Measurements from ENCODE around the gene CCDC61.

CCDC61 gene

GRCh38 chr19:46021531-46022041 lies 26.3 kb downstream of the CCDC61 start:
- Histone ChIP-seq H2AFZ (no peak overlapping the region), H3K9ac (no peak overlapping the region), H3K4me1 (peaks cover 4% of the 10 kb centered on the region), H3K4me3 (ENCODE audit: low read depth, low read length) (no peak overlapping the region), H3K4me2 (ENCODE audit: low read length) (no peak overlapping the region), H3K36me3 (ENCODE audit: control insufficient read depth, insufficient read depth, low read length) (no peaks in the 10 kb centered on the region), H3K79me2 (no peaks in the 10 kb centered on the region), H3K27me3 (ENCODE audit: control insufficient read depth, insufficient read depth, low read length) (peaks cover 5% of the 10 kb centered on the region), H3K27ac (no peak overlapping the region), H3K9me3 (ENCODE audit: control insufficient read depth, low read length) (no peaks in the 10 kb centered on the region)
- no peak for TF ChIP-seq CTCF (IDR thresholded peaks at IDR 0.05)

GRCh38 chr19:46022061-46022430 lies 26.8 kb downstream of the CCDC61 start:
- peaks cover 5% of the 10 kb centered on the region for H3K27me3 ChIP-seq (ENCODE audit: control insufficient read depth, insufficient read depth, low read length)

GRCh38 chr19:46022431-46023310 lies 27.4 kb downstream of the CCDC61 start, which contains the start of gene PGLYRP1:
PGLYRP1 (minus strand) TSS chr19:46023053; CDS start chr19:46023021, 32 bp downstream.
- Histone ChIP-seq H3K79me2 (no peaks in the 10 kb centered on the region), H3K27me3 (ENCODE audit: control insufficient read depth, insufficient read depth, low read length) (peaks cover 5% of the 10 kb centered on the region), H3K4me3 (ENCODE audit: low read depth, low read length) (no peak within 1 kb of the TSS)

More at GRCh38 chr19:46022061-46022430, 26.8 kb downstream of the CCDC61 start:
- H3K4me3 ChIP-seq (ENCODE audit: low read depth, low read length), result no peak overlapping the region
- no peak for TF ChIP-seq CTCF (IDR thresholded peaks at IDR 0.05)
- H3K4me1 ChIP-seq, result peaks cover 2% of the 10 kb centered on the region
- no peak overlapping the region for H2AFZ ChIP-seq
- no peak overlapping the region for H3K4me2 ChIP-seq (ENCODE audit: low read length)
- no peak overlapping the region for H3K9ac ChIP-seq
- no peak overlapping the region for H3K27ac ChIP-seq
- H3K36me3 ChIP-seq (ENCODE audit: control insufficient read depth, insufficient read depth, low read length), result no peaks in the 10 kb centered on the region
- H3K9me3 ChIP-seq (ENCODE audit: control insufficient read depth, low read length), result no peaks in the 10 kb centered on the region
- no peaks in the 10 kb centered on the region for H3K79me2 ChIP-seq

GRCh38 chr19:46023311-46023779 lies 28.1 kb downstream of the CCDC61 start:
- H3K27ac ChIP-seq, result no peak overlapping the region
- H3K27me3 ChIP-seq (ENCODE audit: control insufficient read depth, insufficient read depth, low read length), result peaks cover 5% of the 10 kb centered on the region
- no peak overlapping the region for H2AFZ ChIP-seq
- H3K9ac ChIP-seq, result no peak overlapping the region
- no peaks in the 10 kb centered on the region for H3K79me2 ChIP-seq
- TF ChIP-seq CTCF (IDR thresholded peaks at IDR 0.05), result no peak
- H3K4me2 ChIP-seq (ENCODE audit: low read length), result no peak overlapping the region
- H3K4me1 ChIP-seq, result no peaks in the 10 kb centered on the region
- no peaks in the 10 kb centered on the region for H3K9me3 ChIP-seq (ENCODE audit: control insufficient read depth, low read length)
- no peak overlapping the region for H3K4me3 ChIP-seq (ENCODE audit: low read depth, low read length)
- no peaks in the 10 kb centered on the region for H3K36me3 ChIP-seq (ENCODE audit: control insufficient read depth, insufficient read depth, low read length)

More at GRCh38 chr19:46022431-46023310, 27.4 kb downstream of the CCDC61 start, which contains the start of gene PGLYRP1:
- TF ChIP-seq CTCF (IDR thresholded peaks at IDR 0.05), result no peak
- Histone ChIP-seq H3K9ac (no peak within 1 kb of the TSS), H3K4me2 (ENCODE audit: low read length) (no peak within 1 kb of the TSS), H3K27ac (no peak within 1 kb of the TSS), H2AFZ (no peak within 1 kb of the TSS), H3K36me3 (ENCODE audit: control insufficient read depth, insufficient read depth, low read length) (no peaks in the 10 kb centered on the region), H3K4me1 (no peaks in the 10 kb centered on the region), H3K9me3 (ENCODE audit: control insufficient read depth, low read length) (no peaks in the 10 kb centered on the region)
